ENCODE measurements around the gene ADGRL1.
"Not testable (repeated sequence)": the region's sequence is repeated elsewhere in the genome, so short reads cannot be mapped to it uniquely, and the experiment has no call there.

ADGRL1 gene

DNA sequence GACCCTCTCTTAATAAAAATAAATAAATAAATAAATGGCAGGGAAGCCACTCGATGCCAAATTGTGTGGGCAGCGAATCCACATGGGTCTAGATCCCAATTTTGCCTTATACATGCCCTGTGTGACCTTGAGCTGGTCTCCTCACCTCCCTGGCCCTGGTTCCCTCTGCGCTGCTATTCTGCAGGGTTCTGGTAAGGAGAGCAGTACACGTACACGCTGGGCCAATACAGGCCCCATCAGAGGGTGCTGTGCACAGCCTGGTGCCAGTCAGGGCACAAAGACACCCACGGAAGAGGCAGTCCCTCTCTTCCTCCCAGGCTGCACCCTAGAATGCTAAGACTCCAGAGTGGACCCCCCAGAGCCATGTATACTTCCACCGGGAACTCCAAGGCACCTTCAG is 17.9 kb downstream of the ADGRL1 start:
- not testable (repeated sequence) for DNase-seq

DNA sequence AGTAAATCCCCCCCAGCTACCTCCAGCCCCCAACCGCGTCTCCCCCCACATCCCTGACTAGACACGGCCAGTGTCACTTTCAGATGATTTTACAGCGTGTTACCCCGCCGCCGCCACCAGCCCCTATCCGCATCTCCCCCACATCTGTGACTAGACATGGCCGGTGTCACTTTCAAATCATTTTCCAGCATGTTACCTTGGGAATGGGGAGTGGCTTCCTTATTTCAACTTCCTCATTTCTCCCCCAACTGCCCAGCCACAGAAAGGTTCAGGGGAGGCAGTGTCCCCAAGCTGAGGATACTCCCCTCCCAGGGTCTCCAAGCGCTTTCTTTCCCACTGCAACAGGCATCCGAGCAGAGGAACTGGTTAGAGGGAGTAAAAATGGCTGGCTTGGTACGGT is 18.4 kb downstream of the ADGRL1 start:
- no peak for DNase-seq

DNA sequence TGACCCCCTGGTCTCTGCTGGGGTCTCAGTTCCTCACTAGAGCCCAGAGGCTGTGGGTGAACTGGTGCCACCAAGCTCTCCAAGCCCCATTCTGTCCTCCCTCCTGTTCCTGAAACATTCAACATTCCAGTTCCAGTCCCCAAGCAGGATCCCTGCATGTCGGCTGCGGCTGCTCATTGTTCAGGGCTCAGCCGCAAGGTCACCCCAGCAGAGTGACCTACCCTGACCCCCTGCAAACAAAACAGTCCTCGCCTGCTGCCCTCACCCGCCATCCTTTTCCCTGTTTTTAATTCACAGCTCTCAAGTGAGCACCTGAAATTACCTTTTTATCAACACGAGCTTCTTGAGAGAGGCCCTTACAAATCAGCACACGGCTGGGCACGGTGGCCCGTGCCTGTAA is 19.3 kb downstream of the ADGRL1 start:
- DNase-seq, result not testable (repeated sequence)

DNA sequence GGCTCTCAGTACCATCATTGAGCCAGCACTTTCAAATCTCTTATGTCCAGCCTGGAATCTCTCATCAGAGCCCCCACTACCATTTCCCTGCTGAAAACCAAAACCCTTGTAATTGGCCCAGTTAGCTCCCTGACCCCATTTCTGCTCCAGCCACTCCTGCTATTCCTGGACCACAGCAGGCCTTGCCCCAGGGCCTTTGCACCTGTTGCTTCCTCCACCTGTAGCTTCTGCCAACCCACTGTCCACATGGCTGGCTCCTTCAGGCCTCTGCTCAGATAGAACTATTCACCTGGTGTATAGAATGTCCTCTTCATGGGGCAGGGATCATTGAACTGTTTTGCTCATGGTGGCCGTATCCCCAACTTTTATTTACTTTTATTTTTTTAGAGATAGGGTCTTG is 20.3 kb downstream of the ADGRL1 start:
- not testable (repeated sequence) for DNase-seq

DNA sequence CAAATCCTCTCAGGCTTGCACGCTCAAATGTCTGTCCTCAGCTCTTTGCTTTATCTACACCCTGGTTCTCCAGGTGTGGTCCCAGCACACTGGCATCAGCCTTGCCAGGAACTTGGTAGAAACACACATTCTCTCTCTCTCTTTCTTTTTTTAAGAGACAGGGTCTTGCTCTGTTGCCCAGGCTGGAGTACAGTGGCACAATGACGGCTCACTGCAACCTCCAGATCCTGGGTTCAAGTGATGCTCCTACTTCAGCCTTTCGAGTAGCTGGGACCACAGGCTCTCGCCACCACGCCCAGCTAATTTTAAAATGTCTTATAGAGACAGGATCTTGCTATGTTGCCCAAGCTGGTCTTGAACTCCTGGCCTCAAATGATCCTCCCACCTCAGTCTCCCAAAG is 20.8 kb downstream of the ADGRL1 start:
- no peak for DNase-seq

DNA sequence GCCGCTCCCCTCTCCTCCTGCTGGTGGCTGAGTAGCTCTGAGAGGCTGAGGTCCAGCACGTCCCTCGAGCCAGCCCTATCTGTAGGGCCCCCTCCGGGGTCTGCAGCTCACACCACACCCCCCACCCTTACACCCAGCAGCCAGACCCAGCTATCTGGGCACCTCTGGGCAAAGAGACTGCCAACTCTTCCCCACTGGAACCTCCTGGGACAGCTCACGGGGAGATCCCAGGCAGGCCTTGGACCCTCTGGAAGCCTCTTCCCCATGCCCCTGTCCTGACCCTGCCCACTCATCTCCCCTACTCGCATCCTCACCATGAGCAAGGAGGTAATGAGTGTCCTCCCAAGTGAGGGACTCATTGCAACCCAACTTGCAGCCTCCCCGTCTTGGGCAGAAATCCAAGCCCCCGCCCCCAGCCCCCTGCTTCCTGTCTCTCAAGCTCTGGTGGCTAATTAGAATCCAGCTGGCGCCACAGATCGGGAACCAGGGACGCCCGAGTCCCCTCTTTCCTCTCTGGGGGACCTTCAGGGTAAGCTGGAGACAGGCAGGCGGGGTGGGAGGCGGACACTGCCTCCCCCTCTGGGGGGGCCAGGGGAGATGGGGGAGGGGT is 22.1 kb downstream of the ADGRL1 start:
- DNase-seq, result no peak

DNA sequence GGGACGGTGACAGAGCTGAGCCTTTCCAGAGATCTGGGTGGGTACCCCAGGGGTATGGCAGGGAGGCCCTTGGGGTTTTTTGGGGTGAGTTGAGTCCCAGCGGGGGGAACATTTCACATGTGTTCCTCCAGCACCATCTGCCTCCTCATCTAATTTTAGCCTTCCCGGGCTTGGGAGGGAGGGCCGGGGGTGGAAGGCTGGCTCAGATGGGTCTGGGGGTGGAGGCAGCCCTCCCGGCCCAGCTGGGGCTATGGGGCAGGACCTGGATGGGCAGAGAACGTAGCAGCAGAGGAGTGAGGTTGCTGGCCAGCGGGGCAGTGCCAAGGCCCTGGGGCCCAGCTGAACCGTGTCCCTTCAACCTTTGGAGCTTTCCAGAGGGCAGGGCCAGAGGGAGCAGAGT is 23.5 kb downstream of the ADGRL1 start:
- DNase-seq, result no peak

DNA sequence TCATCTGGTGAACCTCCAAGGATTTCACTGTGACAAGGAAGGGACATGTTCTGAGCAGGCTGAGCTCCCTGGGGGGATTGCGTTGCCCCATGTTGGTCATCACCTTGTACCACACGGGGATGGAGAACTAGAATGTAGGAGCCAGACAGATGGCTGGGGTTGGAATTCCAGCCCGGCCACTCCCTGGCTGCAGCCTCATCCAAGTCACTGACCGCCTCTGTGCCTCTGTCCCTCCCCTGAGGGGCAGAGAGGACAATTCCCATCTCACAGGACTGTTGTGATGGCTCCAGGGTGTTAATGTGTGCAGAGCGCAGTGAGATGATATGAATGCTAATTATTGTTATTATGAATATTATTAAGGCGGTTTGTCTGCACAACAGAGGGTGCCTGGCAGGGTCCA is 24.1 kb downstream of the ADGRL1 start:
- DNase-seq, result no peak

DNA sequence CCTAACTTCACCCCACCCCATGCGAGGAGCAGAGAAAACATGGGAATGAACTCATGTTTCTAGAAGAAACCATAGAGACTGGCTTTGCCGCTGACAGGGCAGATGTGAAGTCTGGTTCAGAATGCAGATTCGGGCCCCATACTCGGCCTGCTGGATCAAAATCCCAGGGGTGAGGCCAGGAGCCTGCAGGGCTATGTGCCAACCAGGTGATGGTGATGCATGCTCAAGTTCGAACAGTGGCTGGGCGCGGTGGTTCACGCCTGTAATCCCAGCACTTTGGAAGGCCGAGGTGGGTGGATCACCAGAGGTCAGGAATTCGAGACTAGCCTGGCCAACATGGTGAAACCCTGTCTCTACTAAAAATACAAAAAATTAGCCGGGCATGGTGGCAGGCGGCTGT is 24.8 kb downstream of the ADGRL1 start:
- not testable (repeated sequence) for DNase-seq

DNA sequence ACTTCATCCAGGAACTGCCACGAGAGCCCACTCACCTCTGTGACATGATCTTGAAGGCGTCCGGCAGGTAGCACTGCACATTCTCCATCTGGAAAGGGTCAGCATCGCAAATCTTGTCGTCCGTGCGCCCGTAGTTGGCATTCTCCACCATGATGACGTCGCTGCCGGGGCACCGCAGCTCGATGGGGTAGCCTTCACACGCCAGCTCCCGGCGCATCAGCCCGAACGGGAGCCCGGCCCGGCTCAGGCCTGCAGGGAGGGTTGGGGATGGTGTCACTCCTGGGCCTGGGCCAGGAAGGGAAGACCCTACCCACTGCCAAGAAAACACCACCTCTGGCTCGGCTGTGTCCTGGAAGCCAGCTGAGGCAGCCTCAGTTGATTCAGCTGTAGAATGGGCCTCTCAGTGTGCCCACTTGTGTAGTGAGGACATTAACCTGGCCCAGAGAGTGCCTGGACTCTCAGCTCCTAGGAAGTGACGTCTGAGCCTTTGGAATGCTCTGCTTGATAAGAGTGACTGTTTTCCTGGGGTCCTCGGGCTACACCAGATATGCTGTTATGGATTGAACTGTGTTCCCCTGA is 28.4 kb downstream of the ADGRL1 start:
- no peak for DNase-seq

DNA sequence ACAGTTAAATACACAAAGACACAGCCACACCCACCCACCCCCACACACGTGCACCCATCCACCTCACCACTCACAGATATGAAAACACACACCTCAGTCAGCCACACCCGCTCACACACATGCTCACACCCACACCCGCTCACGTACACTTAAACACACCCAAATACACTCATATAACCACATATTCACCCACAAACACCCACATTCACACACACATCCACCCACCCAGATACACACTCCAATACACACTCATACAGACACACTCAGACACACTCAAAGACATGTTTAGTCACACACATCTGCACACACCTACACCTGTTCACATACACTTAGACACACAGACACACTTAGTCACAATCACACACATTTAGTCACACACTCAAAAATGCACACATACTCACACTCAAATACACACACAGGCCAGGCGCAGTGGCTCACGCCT is 30.6 kb downstream of the ADGRL1 start:
- DNase-seq, result no peak

DNA sequence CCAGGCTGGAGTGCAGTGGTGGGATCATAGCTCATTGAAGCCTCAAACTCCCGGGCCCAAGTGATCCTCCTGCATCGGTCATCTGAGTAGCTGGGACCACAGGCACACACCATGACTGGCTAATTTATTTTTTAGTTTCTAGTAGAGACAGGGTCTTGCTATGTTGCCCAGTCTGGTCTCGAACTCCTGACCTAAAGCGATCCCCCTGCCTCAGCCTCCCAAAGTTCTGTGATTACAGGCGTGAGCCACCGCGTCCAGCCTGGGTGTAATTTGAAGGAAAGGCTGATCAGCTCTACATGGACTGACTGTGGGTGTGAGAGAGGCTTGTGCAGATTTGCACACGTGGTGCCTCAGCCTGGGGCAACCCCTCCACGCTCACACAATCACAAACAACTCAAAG is 31.1 kb downstream of the ADGRL1 start:
- DNase-seq, result no peak

DNA sequence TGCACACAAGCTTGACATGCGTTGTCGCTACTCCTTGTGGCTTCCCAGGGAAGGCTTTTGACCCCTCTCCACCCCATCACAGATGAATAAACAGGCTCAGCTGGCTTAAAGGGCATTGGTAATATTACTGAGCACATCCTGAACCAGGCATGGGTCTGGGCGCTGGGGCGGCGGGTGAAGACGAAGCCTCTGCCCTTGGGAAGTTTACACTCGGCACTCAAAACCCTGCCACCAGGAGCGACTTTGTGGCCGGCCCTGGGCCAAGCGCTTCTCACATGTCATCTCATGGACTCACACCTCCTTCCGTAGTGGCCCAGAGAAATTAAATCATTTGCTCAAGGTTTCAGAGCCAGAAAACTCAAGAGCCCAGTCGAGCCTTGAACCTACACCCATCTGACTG is 37.0 kb downstream of the ADGRL1 start:
- no peak for DNase-seq

DNA sequence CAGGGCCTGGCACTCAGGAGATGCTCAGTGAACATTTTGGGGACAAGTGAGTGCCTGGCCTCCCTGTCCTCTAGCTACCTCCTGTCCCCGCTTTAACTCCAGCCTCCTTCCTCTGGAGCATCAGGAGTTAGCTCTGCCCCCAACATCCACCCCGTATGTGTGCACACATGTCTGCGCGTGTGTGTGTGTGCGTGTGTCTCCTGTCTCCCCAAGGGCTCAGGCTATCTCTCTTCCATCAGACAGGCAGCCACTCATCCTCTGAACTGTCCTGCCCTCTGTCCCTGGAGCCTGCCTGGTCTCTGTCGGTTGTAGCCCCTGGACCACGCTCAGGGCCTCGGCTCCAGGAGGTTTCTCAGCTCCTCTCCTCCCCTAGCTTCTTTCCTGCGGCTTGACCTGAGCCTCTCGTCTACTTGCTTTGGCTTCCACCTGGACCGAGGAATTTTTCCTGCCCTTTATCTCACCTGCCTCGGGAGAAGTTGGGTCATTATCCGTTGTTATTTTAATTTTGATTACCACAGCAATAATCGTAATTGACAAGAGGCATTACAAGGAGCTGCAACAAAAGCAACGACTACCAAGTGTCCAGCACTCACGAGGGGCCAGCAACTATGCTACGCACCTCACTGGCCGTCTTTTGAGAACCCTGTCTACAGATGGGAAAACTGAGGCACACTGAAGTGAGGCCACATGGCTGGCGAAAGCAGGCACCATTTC is 37.6 kb downstream of the ADGRL1 start:
- DNase-seq, result no peak

DNA sequence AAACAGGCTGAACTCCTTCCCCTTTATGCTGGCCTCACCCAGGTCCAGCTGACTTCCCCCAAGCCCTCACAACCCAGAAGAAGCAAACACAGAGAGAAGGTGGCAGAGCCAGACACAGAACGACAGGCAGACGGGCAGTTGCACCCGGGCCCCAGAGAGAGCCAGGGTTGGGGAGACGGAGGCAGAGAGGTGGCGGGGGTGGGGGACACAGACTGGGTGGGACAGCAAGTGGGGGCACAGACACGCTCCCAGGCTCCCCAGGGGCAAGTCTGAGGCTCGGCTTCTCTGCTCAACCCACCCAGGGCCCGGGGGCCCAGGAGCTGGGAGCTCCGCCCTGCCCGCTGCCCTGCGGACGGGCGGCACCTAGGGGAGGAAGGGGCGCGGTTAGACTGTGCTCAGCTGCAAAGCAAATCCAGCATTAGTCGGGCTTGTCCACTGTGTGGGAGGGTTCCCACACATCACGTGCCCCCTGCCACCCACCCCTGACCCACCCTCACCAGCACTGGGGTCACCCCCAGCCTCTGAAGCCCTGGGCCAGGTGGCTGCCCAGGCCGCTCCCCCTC is 38.3 kb downstream of the ADGRL1 start:
- peak in 3 of 6 experiments; percentile 29 to 55 (median 32) for DNase-seq

DNA sequence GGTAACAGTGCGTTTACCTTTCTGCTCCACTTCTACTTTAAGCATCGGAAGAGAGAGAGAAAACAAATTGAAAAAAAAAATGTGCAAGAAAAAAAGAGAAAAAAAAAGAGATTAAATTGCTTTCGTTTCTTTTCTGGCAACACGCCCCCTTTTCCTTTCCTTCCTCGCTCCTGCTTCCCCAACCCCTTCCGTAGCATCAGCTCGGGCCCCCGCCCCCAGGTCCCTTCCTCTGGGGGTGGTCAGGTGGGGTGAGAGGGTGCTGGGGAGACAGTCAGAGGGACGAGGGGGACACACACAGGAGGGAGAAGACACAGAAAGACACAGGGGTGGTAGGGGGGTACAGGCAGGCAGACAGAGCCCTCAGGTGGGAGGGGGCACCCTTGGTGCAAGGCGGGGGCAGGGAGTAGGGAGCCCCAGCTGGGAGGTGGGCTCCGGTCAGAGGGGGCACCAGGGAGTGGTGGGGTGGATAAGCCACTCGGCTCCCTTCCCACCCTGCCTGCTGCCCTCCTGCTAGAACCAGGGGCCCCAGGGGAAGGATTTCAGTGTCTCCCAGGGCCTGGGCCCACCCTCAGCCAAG is 38.9 kb downstream of the ADGRL1 start:
- peak in 5 of 6 experiments; percentile 8 to 50 (median 29) for DNase-seq

DNA sequence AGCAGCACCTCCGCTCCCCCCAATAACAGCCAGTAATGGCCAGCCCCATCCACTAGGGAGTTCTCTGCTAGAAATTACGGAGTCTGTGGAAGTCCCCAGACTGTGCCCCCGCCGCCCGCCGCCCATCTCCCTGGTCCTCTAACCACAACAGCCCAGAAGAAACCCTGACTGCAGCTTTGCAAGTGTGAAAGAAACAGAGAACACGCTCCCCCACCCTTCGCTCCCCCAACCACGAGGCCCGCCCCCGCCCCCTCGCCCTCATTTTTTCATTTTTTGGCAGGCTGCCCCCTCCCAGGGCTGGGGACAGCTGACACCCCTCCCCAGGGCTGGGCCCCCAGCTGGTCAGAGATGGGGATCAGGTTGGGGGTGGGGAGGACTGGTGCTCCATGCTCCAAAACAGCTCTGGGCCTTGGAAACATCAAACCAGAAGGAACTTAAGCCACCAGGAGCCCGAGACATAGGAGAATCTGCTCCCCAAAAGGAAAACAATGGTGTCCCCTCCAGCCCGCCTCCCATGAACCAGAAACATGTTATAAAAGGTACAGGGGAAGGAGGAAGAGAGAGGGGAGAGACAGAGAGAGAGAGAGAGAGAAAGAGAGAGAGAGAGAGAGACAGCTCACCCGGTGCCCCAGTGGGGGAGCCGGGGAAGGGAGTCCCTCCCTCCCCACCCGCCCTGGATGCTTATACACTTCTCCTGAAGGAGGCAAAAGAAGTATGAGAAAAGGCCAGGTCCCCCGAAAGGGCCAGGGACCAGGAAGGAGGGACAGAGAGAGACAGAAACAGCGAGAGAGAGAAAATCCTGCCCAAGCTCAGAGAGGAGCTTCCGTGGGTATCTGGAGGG is 39.8 kb downstream of the ADGRL1 start:
- peak in 3 of 6 experiments; percentile 17 to 43 (median 41) for DNase-seq

DNA sequence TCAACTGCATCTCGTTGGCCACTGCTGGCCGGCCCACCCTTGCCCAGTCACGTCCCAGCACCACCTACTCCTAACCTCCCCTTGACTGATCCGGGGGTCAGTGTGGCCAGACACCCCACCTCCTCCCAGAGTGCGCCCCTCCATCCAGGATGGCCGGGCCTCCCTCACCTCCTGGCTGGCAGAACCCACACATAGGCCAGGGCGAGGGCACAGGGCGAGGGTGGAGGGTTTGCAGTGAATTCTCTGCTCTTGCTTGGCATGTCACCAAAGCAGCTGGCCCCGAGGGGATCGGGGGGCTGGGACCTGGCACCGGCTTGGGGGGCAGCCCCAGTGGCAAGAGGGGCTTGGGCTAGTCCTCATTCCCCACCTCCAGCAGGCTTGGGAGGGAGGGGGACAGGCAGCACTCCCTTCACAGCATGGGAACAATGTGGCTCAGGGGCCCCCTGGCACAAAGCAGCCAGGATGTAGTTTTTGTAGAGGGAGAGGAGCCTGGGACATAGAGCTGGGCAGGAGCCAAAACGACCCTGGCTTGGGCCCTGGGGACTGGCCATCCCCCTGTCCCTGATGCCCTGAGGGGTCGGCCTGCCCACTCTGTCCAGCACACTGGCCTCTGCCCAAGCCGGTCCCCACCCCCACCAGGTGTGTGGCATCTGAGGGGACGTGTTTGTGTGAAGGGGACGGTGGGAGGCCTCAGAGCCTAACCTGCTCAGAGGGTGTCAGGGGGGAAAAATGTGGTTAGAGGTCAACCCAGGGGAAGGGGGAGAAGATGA is 41.1 kb downstream of the ADGRL1 start:
- DNase-seq, result no peak

DNA sequence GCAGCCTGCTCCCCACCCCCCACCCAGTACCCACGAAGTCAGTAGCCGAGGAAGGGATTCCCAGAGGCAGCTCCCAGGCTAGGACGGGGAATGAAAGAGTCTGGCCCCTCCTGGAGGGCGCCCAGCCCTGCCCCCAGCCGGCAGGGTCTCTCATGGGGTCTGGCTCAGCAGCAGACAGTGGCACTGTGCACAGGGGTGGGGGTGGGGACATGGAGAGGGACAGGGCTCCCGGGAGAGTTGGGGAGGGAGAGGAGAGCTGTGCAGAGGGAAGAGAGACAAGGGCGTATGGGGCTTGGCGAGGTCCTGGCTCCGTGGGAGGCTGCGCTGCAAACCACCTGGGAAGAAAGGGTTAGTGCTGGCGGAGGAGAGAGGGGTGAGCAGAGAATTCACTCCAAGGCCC is 41.9 kb downstream of the ADGRL1 start:
- DNase-seq, result no peak

DNA sequence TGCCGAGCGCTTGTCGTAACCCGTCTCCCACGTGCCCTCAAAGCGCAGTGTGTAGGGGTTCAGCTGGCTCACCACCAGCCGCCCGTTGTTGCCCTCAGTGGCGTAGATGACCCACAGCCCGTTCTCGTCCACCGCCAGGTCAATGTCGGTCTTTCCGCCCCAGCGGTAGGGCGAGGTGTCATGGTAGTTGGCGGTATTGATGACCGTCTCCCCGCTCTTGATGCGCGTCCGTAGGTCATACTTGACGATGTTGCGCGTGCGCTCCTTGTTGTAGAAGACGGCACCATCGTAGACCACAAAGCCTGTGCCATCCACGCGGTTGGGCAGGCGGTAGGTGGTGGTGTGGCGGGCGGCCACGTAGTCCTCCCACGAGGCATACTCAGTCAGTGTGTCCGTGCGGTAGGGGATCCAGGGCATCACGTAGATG is 43.1 kb downstream of the ADGRL1 start:
- DNase-seq, result no peak

DNA sequence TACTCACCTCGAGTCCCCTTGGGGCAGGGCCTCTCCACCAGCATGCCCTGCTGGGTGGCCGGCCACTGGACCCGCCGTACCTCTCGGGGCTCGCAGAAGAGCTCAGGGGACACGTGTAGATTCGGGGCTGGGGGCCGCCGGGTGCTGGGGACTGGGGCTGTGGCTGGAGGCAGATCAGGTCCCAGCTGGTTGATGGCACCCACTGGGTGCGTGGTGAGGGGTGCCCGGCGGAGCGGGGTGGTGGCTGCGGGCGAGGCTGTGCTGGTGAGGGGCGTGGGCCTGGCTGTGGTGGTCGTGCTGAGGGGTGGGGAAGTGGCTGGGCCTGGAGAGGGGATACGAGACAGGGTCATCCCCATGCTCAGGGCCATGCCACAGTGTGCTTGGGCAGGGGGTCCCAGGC is 44.7 kb downstream of the ADGRL1 start:
- no peak for DNase-seq

All from stimulated activated naive CD4-positive, alpha-beta T cell (primary cell).